ENCODE results near the gene VAMP8. TPM values are rescaled to one million over a fixed set of nuclear protein-coding genes. Genes with fewer than 3 reads are reported as not detected.
A peak's percentile ranks its signal among the peaks of the same experiment; 100 is the strongest.

Gene VAMP8
- total and polyA plus RNA-seq, 10 of the 15 experiments (the other 5 are each of a cell fraction or from before 2014, with no cell fraction given) = 93.6 to 744 (median 217) TPM

DNA sequence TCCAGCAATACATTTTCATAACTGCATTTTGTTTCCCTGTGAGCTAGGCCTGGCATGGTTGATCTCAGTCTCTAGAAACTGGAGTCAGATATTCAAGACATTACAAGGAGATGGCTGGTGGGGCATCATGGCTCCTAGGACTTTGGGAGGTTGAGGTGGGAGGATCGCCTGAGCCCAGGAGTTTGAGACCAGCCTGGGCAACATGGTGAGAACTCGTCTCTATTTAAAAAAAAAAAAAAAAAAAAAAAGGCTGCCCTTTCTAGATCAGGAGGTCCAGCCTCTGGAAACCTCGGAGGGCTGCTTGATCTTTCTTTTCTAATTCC, 362 bp upstream of the VAMP8 start:
- Histone ChIP-seq H4K20me1 (ENCODE audit: control insufficient read depth, insufficient read depth) (no peaks in the 10 kb centered on the region), H3K4me1 (ENCODE audit: control insufficient read depth, insufficient read depth, low read length) (peaks cover 13% of the 10 kb centered on the region), H3K79me2 (ENCODE audit: control insufficient read depth, insufficient read depth, low read length) (peaks cover 26% of the 10 kb centered on the region), H3K4me2 (ENCODE audit: control insufficient read depth, insufficient read depth) (peak overlapping the region; percentile 85; the same call in 1 of the 2 replicates), H2AFZ (ENCODE audit: control insufficient read depth, low read depth, low read length) (peak overlapping the region; percentile 61), H3K27me3 (replicated peaks in 1 of 2; ENCODE audit: control insufficient read depth in 2 of 2, insufficient read depth in 2 of 2, low read length in 1 of 2) (no peaks in the 10 kb centered on the region; a peak in 1 of 4 replicates), H3K4me3 (peak overlapping the region; percentile 77), H3K27ac (ENCODE audit: control insufficient read depth, insufficient read depth) (no peak overlapping the region), H3K9ac (ENCODE audit: control insufficient read depth, insufficient read depth, low read length) (peak overlapping the region; percentile 82), H3K36me3 (ENCODE audit: control insufficient read depth in 2 of 2, insufficient read depth in 2 of 2, low read length in 1 of 2) (peaks cover 0 to 6% of the 10 kb centered on the region in 2 experiments; a peak in 2 of 4 replicates), H3K9me3 (replicated peaks; ENCODE audit: control insufficient read depth, insufficient read depth, low read length) (no peaks in the 10 kb centered on the region)
- intact Hi-C loops (cut with micrococcal nuclease; ENCODE audit: unreplicated experiment) = no loop called here
- SMC1A ChIA-PET (ENCODE audit: uncharacterized antibody, unreplicated experiment) = interaction anchor here (0.6 to 4.4 kb wide), 7 partner anchors 10 to 502 kb away, joined by 3 to 20 read pairs (median 6); partner anchors contain the start of genes MAT2A and RNF181
- DNase-seq (ENCODE audit: low read depth, low spot score) (no peak), ATAC-seq (no peak), FAIRE-seq (peak; percentile 38)
- WGBS (ENCODE audit: insufficient coverage, insufficient replicate concordance, low lambda C conversion rate, missing lambda C conversion rate) = 40% methylated on average over 2 of the region's 3 CpGs
- in situ Hi-C loops (cut with MboI) = no loop called here
- TF ChIP-seq ZNF217 (IDR thresholded peaks at IDR 0.05) (no peak), SP1 (IDR thresholded peaks at IDR 0.05; ENCODE audit: low read depth, low read length) (no peak), MTA2 (IDR thresholded peaks at IDR 0.05; ENCODE audit: low read depth) (no peak), TCF3 (IDR thresholded peaks at IDR 0.05; ENCODE audit: borderline replicate concordance, insufficient read depth, low read depth, low read length) (no peak), CEBPB (IDR thresholded peaks at IDR 0.05; ENCODE audit: borderline replicate concordance in 1 of 2, low read depth in 2 of 2, low read length in 2 of 2) (no peak), EZH2 (IDR thresholded peaks at IDR 0.05; ENCODE audit: borderline replicate concordance, control insufficient read depth, low read depth, low read length) (no peak), MXI1 (IDR thresholded peaks at IDR 0.05; ENCODE audit: low read depth, low read length) (no peak), ZNF274 (IDR thresholded peaks at IDR 0.05; ENCODE audit: insufficient read depth, insufficient read length) (no peak), FOXM1 (IDR thresholded peaks at IDR 0.05; ENCODE audit: low read depth, low read length) (no peak), BCL11A (IDR thresholded peaks at IDR 0.05; ENCODE audit: low read depth, low read length) (no peak), NR2F1 (conservative IDR thresholded peaks at IDR 0.05) (no peak)
- TF ChIP-seq, protein P1, sequence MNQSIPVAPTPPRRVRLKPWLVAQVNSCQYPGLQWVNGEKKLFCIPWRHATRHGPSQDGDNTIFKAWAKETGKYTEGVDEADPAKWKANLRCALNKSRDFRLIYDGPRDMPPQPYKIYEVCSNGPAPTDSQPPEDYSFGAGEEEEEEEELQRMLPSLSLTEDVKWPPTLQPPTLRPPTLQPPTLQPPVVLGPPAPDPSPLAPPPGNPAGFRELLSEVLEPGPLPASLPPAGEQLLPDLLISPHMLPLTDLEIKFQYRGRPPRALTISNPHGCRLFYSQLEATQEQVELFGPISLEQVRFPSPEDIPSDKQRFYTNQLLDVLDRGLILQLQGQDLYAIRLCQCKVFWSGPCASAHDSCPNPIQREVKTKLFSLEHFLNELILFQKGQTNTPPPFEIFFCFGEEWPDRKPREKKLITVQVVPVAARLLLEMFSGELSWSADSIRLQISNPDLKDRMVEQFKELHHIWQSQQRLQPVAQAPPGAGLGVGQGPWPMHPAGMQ (IDR thresholded peaks at IDR 0.05; ENCODE audit: borderline replicate concordance) = no peak
- no TSS peak for BruUV-seq (replicated peaks)
- POLR2A ChIA-PET = interaction anchor here (0.6 to 4.6 kb wide), 9 partner anchors 14 to 286 kb away, joined by 3 to 57 read pairs (median 4); partner anchors contain the start of genes ELMOD3, GGCX, RETSAT and RNF181
- CTCF ChIA-PET = interaction anchor here (0.6 to 1.9 kb wide), 4 partner anchors 60 to 1110 kb away, joined by 3 to 6 read pairs (median 4); no protein-coding TSS in a partner anchor
- RAD21 ChIA-PET (ENCODE audit: unreplicated experiment) = interaction anchor here (0.7 to 1.8 kb wide), 3 partner anchors 16 to 92 kb away, joined by 3 to 9 read pairs (median 3); partner anchors contain the start of genes GGCX and RNF181

Data from GM12878 (cell line).